HG02763 (cell line): ENCODE data around the gene CDC42EP4.

Experiments
- ATAC-seq: cut with Tn5 transposase; IDR thresholded peaks from one replicate; pipeline ENCODE4 v1.9.1; 2021; ENCODE audit warnings: mild to moderate bottlenecking, moderate library complexity; ENCODE audit not compliant: unreplicated experiment

The CDC42EP4 gene, protein sequence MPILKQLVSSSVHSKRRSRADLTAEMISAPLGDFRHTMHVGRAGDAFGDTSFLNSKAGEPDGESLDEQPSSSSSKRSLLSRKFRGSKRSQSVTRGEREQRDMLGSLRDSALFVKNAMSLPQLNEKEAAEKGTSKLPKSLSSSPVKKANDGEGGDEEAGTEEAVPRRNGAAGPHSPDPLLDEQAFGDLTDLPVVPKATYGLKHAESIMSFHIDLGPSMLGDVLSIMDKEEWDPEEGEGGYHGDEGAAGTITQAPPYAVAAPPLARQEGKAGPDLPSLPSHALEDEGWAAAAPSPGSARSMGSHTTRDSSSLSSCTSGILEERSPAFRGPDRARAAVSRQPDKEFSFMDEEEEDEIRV

DNA sequence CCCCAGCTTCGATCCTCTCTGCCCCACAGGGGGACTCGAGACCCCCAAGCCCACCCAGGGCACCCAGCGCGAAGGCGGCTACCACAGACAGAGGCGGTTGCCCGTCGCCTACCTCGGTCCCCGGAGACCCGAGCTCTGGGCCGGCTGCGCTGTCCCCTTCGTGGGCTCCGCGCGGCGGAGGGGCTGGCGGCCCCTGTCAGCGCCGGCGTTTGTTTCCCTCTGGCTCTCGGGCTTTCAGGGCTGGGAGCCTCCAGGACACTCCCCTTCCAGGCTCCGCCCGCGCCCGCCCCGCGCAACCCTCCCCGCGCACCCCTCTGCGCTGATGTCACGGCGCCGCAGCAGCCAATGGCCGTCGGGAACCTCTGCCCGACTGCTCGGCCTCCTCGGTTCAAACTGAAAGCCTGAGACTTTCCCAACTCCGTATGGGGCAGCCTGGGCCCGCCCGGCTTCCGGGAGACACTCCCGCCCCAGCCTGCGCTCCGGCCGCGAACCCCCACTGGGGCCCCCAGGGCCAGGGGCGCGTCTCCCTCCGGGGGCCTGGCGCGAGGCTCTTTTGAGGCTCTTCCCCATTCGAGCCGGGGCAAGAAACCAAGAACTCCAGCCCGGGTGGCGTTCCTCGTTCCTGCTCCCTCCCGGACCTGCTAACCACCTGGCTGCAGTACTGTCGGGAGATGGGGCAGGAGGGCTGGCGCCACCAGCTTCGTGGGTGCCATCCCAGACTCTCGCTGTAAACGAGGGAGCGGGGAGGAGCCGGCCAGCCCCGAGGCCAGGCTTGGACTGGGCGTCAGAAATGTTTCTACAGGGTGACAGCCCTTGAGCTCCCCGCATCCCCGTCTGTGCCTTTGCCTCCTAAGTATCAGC, at the start of gene CDC42EP4:
Gene CDC42EP4, minus strand, starts transcription at position 221 of the 861 bp plus-strand sequence. CDS start 25,501 bp downstream, outside the sequence.
- peak; percentile 84 for ATAC-seq

DNA sequence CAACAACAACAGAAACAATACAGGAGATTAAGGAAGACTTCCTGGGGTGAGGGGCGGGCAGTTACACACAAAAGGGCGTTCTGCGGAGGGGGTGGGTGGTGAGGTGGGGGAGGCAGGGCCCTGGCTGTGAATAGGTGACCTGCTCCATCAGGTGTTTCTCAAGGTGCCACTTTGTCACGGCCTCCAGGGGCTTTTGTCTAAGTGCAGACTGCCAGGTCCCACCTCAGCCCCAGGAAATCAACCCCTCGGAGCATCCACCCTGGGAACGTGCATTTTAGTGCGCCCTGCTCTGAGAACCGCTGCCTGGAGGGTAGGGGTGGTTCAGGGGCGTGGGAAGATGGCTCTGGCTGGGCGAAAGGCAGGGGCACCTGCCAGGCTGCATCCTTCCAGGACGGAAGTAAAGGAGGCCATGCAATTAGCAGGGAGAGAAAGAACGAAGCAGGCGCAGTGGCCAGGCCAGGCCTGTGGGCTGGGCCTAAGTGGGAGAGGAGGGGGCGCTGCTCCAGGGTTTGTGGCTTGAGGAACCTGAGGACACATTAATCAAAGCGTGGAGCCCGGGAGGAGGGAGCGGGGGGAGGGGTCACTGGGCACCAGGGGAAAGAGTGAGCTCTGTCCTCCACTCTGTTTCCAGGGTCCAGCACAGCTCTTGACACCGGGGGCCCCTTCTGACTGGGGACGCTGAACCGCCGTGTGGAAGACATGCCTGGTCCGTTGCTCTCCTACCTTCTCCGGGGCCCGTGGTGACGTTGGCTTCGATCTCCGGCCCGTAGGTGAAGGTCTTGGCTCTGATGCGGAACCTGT, 49.4 kb upstream of the CDC42EP4 start:
- no peak for ATAC-seq

DNA sequence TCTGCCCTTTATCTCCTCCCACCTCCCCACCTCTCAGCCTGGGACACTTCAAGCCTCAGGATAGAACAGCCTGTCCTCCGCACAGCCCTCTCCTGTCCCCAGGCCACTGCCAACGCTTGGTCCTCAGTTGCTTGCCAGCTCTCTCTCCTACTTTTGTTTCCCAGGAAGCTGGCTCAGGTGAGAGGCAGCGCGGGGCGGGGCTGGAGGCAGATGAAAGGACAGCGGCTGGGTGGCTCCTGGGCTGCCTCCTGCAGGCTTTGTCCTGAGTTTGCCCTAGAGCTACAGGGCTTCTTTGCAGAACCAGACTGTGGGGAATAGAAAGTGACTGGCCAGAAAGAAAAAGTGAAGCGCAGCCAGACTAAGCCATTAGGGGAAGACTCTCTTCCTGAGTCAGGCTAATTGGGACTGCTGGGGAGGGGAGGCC, 48.2 kb upstream of the CDC42EP4 start:
- no peak for ATAC-seq

DNA sequence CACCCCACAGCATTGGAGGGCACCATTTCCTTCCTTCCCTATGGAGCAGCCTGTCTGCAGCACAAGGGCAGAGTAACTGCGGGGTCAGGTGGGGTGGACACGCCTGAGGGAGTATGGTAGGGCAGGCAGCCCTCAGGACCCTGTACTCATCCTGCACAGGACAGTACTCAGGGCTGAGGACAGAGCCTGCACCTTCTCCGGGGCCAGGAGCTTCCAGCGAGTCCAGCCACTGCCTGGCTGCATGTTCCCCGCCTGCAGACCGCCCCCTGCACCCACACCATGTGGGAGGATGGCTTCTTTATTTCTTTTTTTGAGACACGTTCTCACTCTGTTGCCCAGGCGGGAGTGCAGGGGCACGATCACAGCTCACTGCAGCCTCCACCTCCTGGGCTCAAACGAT, 47.6 kb upstream of the CDC42EP4 start:
- ATAC-seq: no peak

DNA sequence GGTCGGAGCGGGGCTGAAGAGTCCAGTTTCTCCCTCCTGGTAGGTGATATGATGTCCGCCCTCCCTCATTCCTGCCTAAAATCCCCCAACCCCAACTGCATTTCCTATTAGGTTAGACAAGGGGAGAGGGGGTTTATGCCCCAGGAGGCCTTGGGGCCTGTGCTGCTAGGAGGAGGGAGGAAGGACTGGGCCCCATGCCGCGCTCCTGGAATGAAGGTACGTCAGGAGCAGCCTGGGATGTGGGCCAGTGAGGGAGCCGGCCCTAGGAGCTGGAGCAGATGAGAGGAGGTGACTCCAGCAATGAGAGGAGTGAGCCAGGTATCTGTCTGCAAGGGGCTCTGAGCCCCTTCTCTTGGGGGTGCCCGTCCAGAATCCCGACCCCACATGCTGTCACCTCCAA, 46.9 kb upstream of the CDC42EP4 start:
- ATAC-seq: no peak

DNA sequence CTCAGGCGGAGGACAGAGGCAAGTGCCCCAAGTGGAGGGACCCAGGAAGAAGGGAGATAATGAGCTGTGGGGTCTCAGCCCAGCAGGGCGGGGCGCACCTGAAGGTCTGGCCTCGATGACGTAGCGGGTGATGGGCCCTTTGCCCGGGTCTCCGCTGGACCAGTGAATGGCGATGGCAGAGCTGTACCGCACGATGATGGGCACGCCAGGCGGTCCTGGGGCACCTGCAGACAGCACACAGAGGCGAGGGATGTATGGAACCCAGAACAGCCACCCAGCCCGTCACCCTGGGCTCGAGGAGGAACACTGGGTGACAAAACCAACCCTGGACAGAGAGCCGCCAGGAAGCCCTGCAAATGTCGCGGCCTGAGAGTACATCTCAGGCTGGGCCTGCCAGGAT, 46.2 kb upstream of the CDC42EP4 start:
- ATAC-seq: no peak

DNA sequence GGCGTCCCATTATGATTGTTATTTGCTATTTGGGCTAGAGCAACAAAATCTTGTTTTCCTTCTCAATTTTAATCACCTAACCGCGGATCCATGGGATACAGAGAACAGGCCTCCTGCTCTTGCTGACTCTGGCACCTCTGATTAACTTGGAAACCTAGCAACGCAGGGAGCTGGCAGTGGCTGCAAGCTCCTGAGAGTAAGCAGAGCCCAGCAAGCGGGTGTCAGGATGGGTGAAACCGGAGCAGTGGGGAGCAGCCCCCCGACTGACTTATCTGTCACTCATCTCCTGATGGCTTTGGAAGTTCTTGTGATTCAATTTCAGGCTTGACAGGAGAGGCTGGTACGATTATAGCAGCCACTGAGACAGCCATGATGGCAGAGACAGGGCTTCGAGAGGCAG, 45.5 kb upstream of the CDC42EP4 start:
- no peak for ATAC-seq

DNA sequence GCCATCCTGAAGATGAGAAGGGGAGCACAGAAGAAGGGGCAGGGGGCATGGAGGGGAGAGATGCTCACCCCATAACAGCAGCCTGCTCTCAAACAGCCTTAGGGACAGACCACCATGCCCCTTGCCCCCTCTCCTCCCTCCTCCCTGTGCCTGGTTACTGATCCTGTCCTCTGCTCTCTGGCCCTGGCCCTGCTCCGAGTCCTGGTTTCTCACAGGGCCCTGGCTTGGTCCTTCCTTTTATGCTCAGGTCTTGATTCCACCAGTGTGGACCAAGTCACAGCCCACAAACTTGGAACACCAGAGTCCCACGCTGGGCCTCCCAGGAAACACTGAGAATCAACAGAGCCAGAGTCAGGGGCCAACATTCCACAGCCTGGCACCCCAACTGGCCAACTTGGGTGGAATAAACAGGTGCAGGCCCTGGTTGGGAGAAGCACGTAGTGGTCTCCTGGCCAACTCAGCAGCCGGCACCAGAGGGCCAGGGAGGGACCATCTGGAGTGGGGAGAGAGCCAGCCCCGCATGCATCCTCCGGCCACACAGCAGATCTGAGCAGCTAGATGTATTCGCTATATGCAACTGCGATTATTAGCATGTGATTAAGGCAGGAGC, 44.9 kb upstream of the CDC42EP4 start:
- no peak for ATAC-seq

DNA sequence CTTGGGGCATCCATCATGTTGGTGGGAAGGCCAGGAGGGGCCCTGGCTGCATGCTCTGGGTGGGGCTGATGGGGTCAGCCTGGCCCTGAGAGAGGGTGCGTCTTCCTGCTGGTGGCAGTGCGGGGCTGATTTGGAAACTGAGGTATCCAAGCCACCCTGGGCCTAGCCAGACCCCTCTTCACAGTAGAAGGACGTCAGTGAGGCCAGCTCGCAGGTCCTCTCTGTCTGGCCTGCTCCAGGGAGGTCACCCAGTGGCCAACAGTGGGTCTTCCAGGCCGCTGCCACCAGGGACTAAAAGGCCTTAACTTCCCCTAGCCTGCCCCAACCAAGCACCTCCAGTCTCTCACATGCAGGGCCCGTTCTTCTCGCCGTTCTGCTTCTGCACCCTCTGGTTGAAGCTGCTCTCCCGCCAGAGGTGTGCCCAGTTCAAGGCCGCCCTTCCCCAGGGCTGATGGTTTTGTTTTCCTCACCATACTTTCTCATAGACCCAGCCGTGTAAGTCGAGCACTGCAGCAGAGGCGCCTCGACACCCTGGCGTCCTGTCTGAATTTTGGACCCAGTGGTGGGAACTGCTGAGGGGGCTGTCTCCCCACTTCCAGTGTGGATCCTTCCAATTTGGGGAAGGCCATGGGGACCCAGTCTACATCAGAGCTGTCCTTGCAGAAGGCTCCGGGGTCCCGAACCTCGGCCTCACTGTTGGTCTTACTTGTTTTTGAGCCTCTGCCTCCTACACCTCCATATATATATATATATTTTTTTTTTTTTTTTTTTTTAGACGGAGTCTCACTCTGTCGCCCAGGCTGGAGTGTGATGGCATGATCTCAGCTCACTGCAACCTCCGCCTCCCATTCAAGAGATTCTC, 42.9 kb upstream of the CDC42EP4 start:
- no peak for ATAC-seq

DNA sequence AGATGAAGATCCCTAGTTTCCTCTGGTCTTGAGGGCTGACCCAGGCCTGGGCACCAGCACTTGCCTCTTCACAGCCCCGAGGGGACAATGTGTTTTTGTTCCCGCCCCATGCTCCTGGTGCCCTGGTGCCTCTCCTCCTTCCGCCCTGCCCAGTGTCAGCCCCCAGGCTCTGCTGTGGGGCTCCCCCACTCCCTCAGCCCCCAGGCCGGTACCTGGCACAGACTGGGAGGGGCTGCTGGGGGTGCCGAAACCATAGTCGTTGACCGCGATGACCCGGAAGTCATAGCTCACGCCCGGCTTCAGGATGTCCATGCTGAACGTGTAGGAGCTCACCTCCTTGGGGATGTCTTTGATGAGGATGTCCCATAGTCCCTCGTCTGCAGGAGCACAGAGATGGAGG, 40.5 kb upstream of the CDC42EP4 start:
- no peak for ATAC-seq

DNA sequence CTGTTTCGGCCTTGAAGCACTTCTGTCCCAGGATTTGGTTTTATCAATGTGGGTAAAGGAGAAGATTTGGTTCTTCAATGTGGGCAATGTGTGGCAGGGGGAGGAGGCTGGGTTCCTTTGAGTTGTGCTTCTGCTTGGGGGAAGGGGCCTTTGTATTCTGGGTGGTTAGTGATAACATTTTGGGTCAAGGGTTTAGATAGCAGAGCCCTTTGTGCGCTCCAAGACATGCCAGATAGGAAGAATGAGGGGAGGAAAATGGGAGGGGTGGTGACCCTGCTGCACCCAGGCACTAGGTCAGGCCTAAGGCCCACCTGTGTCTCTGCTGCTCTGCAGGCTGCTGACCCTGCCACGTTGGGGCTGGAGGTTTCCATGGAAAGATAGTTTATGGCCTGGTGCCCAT, 40.0 kb upstream of the CDC42EP4 start:
- no peak for ATAC-seq

DNA sequence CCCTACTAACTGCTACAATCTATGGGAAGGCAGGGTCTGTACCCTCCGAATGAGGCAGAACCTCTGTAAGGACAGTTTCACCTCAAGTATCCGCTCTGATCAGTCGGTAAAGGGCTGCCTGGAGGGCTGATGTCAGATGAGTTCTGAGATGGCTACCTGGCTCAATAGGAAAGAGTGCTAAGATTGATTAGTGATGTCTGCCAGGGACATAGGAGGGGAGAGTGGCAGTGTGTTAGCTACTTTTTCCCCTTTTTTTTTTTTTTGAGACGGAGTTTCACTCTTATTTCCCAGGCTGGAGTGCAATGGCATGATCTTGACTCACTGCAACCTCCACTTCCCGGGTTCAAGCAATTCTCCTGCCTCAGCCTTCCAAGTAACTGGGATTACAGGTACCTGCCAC, 39.1 kb upstream of the CDC42EP4 start:
- no peak for ATAC-seq

DNA sequence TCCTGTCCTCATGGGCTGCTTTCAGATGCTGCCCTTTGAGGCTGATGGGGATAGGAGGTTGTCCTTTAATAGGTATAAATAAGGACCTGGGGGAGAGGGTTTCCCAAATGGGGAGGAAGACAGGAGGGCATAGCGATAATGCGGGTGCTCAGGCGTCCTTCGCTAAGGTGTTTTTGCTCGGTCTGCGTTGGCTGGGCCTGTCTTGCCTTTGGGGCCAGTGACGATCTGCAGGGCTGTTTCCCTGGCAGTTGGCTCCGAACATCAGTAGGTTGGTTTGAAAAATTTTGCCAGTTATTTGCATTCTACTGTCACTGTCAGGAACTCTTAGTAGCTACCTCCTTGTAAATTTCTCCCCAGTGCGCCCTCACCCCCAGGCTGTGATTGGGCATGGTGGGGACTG, 37.8 kb upstream of the CDC42EP4 start:
- ATAC-seq: no peak

DNA sequence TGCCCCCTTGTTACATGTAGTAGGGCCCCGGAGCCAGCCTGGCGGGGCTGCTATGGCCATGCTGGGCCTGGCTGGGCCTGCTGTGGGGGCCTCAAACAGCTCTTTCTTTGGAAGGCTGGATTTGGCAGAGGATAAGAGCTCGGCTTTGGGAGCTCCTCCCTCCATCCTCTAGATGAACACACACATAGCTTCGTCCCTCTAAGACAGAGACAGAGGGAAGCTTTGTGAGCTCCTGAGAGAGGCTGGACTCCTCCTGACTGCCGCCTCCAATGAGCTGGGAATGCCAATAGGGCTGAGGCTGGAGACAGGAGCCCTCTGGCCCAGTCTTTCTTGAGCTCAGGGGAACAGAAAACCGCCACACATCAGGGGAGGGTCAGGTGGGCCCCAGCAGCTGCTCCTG, 37.3 kb upstream of the CDC42EP4 start:
- ATAC-seq: no peak

DNA sequence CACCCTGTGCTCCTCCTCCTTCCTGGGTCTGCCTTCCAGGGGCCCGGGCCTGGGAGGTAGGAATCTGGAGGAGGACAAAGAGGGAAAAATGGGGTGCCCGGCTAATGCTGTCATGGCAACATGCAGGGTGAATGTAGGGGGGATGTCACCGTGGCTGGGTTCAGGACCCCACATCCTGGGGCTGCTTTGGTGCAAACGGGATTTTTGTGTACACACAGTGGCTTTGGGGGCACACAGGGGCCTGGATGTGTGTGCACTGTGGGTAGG, 37.0 kb upstream of the CDC42EP4 start:
- no peak for ATAC-seq

DNA sequence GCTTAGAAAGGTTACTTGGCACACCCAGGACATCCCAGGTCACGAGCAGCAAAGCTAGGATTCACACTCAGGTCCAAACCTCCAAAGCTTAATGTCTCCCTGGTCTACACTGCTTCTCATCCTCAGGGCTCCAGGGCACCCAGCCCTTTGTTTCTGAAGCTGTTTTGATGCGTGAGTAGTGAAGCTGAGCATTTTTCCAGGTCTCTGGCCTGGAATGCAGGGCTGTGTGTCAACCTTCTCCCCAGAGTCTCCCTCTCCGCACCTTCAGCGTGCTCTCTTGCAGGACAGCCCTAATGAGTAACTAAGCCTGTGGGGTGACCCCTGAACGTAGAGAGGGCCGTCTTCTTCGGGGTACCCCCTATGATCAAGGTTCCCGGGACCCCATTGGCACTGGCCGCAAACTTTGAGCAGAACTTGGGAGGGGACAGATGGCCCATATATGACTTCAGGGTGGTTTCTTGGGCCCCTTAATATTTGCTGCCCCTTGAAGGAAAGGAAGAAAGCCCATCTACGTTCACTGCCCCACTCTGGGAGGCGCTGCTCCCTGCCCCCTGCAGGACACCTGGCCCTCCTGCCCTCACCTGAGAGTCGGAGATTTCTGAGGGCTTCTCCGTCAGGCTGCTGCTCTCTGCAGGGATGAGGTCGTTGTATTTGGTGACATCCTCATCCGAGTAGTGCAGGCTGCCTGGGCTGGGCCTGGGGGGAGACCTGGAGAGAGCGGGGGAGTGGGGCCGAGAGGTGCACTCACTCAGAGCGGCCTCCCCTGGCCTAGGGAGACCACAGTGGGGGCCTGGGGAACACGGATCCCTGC, 36.4 kb upstream of the CDC42EP4 start:
- ATAC-seq: no peak

DNA sequence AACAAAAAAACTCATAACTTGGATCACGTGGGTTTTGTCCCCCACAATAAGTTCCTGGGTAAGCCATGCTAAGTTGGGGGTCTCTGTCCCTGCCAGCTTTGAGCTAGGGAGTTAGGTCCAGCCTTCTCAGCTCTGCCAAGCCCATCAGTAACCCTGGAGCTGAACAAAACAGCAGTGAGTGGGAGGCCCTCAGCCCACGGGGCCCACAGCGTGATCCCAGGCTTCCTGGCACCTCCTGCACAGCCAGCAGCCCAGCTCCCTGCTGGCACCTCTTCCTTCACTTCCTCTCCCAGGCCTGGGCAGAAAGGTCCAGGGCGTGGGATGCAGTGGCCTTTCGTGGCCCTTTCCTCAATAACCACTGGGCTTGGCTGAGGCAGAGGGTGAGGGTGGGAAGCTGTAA, 35.5 kb upstream of the CDC42EP4 start:
- ATAC-seq: no peak

DNA sequence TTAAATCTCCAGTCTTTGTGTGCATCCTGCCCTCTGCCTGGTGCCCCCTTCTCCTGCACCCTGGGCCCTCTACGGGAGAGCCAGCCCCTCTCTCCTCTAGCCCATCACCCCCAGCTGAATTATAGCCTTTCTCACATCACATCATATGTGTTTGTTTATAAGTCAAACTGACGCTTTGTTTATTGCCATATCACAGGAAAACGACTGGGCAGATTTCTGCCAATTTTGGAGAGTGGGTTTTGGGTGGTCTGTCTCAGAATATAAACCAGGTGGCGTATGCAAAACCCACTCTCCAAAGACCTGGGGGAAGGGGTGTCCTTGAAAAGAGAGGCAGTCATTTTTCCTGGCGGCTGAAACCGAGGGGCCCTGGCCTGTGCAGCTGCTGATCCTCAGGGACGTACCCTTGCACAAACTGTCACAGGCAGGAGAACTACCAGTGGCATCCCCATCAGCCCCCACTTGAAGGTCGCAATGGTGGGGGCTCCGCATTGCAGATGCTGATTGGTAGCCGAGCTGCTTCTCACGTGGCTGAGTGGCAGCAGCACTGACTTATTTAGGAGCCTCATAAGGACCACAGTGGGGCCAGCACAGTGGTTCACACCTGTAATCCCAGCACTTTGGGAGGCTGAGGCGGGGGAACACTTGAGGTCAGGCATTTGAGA, 34.8 kb upstream of the CDC42EP4 start:
- no peak for ATAC-seq
